Immature natural killer cell (primary cell): Measurements from ENCODE around the gene TSHR. TPM values are rescaled to one million over a fixed set of nuclear protein-coding genes. Genes with fewer than 3 reads are reported as not detected.
"Not testable (repeated sequence)": the region's sequence is repeated elsewhere in the genome, so short reads cannot be mapped to it uniquely, and the experiment has no call there.

ENCODE experiments used
- DNase-seq, 3 donors: peaks; one replicate each; pipeline ENCODE4 v3.0.0; 2022; ENCODE audit warnings: mixed read lengths in 1 of 3
- H3K27ac Mint-ChIP-seq, 6 donors: one replicate each; pipeline ENCODE4 v1.8.0; 2020; ENCODE audit warnings: mixed read lengths in 6 of 6, mild to moderate bottlenecking in 5 of 6, inconsistent platforms in 4 of 6, moderate library complexity in 3 of 6
- H3K27me3 Mint-ChIP-seq, 3 donors: one replicate each; pipeline ENCODE4 v1.8.0; 2020 to 2021; ENCODE audit warnings: low read depth in 3 of 3, mild to moderate bottlenecking in 3 of 3, mixed read lengths in 3 of 3, moderate library complexity in 3 of 3, inconsistent platforms in 1 of 3
- H3K36me3 Mint-ChIP-seq, 3 donors: one replicate each; pipeline ENCODE4 v1.8.0; 2020; ENCODE audit warnings: mixed read lengths in 3 of 3, inconsistent platforms in 2 of 3, mild to moderate bottlenecking in 2 of 3
- H3K4me1 Mint-ChIP-seq, 2 donors: one replicate each; pipeline ENCODE4 v1.8.0; 2020; ENCODE audit warnings: inconsistent platforms in 2 of 2, mild to moderate bottlenecking in 2 of 2, mixed read lengths in 2 of 2, moderate library complexity in 1 of 2
- H3K4me3 Mint-ChIP-seq, 5 donors: one replicate each; pipeline ENCODE4 v1.8.0; 2020; ENCODE audit warnings: mild to moderate bottlenecking in 5 of 5, mixed read lengths in 5 of 5, inconsistent platforms in 3 of 5, moderate library complexity in 3 of 5
- H3K9me3 Mint-ChIP-seq, 6 donors: one replicate each; pipeline ENCODE4 v1.8.0; 2020; ENCODE audit warnings: mild to moderate bottlenecking in 6 of 6, mixed read lengths in 6 of 6, inconsistent platforms in 4 of 6, moderate library complexity in 3 of 6
- polyA plus RNA-seq, 3 donors: library from polyadenylated mRNA; unstranded; fragments of 300-500 nt; fragmentation: Illumina TruSeq; gene quantifications; one replicate each; pipeline ENCODE4 v1.2.3, GENCODE V29; 2021

TSHR gene
- polyA plus RNA-seq, 3 donors from 2014 or later, result not detected

DNA sequence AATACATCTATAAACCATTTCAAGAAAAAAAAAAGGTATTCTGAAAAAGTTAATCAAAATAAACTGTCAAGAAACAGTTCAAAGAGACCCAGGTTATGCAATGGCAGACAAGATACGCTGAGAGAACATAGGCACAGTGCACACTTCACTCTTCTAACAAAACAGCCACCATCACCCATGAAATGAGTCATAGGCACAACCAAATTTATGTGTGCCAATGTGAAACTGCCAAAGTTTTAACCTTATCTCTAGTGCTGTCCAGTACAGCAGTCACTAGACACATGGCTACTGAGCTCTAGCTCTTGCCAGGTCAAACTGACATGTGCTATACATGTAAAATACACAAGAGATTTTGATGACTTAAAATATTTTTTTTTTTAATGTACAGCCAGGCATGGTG, 15.3 kb upstream of the TSHR start:
- peaks cover 0 to 2% (median 0%) of the 10 kb centered on the region in 3 donors for H3K27me3 Mint-ChIP-seq
- H3K27ac Mint-ChIP-seq, result peak overlapping the region in 2 of 6 donors; percentile 49 to 61
- H3K4me3 Mint-ChIP-seq, result peak overlapping the region in 3 of 5 donors; percentile 30 to 85 (median 45)
- H3K9me3 Mint-ChIP-seq, result no peaks in the 10 kb centered on the region
- peaks cover 0 to 6% (median 0%) of the 10 kb centered on the region in 3 donors for H3K36me3 Mint-ChIP-seq
- DNase-seq, result no peak
- peaks cover 18 to 26% of the 10 kb centered on the region in 2 donors for H3K4me1 Mint-ChIP-seq

DNA sequence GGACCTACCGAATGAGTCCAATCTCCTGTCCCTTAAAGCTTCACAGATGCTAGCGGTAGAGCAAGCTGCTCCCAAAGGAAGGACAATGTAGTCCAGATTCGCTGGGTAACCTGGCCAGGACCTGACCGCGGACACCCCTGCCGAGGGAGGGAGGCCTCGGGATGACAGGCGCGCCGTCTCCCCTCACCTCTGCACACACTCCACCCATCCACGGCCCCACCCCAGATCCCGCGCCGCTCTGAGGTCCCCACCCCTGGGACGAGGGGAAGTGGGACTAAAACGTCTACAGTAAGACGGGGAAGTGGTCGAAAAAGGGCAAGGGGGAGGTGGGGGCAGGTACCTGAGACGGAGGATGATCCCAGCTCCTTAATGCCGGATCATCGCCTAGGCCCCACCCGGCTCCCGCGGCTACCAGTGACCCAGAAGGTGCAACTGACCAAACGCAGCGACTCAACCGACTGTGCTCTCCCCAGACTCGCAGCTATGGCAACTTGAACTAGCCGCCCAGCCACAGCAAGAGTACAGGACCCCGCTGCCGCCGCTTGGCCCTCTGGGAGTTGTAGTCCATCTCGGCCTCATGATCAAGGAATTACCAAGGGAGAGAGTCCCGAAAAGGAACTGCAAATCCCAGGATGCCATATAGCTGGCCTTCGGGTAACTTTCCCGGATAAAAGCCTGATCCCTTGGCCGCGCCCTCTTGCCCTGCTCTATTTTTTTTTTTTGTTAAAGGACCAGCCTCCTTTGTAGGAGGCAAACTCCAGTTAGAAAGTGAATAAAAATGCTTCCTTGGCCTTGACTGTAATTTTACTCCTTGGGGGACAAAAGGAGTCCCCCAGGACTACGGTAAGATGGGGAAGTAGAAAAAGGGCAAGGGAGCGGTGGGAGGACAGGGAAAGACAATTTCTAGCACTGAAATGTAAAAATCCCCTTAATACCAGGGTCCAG, 13.9 kb upstream of the TSHR start, which contains the start of gene CEP128:
TSS of gene CEP128 (minus strand) at position 498 of the 945 bp plus-strand sequence.
- no peaks in the 10 kb centered on the region for H3K9me3 Mint-ChIP-seq
- H3K4me3 Mint-ChIP-seq, result peak within 1 kb of the TSS; percentile 85 to 92 (median 87)
- peaks cover 18 to 26% of the 10 kb centered on the region in 2 donors for H3K4me1 Mint-ChIP-seq
- no peaks in the 10 kb centered on the region for H3K36me3 Mint-ChIP-seq
- peak within 1 kb of the TSS; percentile 72 to 93 (median 82) for H3K27ac Mint-ChIP-seq
- peak; percentile 64 to 82 (median 76) for DNase-seq
- no peaks in the 10 kb centered on the region for H3K27me3 Mint-ChIP-seq

DNA sequence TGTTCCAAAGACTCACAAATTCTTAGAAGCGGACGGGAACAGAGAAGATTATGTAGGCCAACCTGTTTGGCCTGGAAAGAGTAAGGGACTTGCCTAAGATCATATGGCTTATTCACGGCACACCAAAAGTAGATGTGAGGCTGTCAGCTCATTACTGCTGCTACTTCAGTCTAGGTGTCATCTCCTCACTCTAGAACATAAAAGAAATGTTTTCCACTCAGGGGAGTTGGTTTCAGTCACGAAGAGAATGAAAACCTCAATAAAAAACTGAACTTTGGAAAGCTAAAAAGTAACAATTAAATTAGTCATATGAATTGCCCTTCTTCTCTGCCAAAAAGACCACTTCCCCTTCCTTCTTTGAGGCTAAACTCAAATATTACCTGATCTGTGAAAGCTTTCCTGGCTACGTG, 13.2 kb upstream of the TSHR start:
- Mint-ChIP-seq H3K9me3 (no peaks in the 10 kb centered on the region), H3K4me1 (peaks cover 18 to 26% of the 10 kb centered on the region in 2 donors), H3K27me3 (peaks cover 0 to 4% (median 0%) of the 10 kb centered on the region in 3 donors), H3K36me3 (no peaks in the 10 kb centered on the region), H3K27ac (peak overlapping the region; percentile 48 to 93 (median 80)), H3K4me3 (peak overlapping the region; percentile 85 to 92 (median 87))
- no peak for DNase-seq

DNA sequence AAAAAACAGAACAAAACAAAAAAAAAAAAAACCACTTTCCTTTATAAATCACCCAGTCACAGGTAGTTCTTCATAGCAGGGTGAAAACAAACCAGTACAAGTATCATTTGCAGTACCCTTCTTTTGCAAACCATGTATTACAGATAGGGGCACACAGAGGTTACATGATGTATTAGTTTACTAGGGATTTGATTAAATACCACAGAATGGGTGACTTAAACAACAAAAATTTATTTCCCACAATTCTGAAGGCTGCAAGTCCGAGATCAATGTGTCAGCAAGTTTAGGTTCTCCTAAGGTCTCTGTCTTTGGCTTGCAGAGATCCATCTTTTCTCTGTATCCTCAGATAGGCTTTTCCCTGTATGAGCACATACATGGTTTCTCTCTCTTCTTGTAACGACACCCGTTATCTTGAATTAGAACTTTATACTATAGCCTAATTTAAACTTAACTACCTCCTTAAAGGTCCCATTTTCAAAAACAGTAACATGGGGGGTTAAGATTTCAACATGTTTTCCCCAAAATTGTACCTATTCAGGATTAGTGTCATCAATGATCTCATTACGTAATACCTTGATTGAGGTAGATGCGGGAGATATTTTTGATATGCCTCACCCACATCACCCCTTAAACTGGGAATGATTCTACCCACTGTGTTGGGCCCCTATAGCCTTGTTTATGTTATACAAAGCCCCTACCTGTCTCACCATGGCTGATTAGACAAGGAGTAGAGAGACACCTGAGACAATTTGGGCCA, 10.4 kb upstream of the TSHR start:
- Mint-ChIP-seq H3K4me1 (peaks cover 18 to 26% of the 10 kb centered on the region in 2 donors), H3K9me3 (no peaks in the 10 kb centered on the region), H3K27ac (no peak overlapping the region), H3K27me3 (peaks cover 0 to 7% (median 0%) of the 10 kb centered on the region in 3 donors), H3K4me3 (no peak overlapping the region), H3K36me3 (no peaks in the 10 kb centered on the region)
- DNase-seq, result no peak

DNA sequence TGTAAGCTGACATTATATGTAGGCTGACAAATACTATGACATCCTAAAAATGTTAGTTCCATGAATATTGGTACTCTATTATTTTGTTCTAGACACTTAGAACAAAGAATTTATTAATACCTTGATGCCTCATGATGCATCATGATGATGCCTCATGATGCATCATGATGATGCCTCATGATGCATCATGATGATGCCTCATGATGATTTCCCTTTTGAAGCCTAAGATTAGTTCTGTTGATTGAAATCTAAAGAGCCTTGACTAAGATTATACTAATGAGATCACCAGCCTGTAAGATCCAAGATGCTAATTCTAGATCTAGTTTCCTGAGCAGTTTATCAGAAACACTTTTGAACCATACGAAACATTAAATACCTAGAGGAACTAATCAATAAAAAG, 9.2 kb upstream of the TSHR start:
- Mint-ChIP-seq H3K27ac (no peak overlapping the region), H3K4me3 (no peak overlapping the region), H3K36me3 (no peaks in the 10 kb centered on the region), H3K9me3 (no peaks in the 10 kb centered on the region), H3K27me3 (peaks cover 0 to 10% (median 0%) of the 10 kb centered on the region in 3 donors), H3K4me1 (peaks cover 14 to 19% of the 10 kb centered on the region in 2 donors)
- no peak for DNase-seq

DNA sequence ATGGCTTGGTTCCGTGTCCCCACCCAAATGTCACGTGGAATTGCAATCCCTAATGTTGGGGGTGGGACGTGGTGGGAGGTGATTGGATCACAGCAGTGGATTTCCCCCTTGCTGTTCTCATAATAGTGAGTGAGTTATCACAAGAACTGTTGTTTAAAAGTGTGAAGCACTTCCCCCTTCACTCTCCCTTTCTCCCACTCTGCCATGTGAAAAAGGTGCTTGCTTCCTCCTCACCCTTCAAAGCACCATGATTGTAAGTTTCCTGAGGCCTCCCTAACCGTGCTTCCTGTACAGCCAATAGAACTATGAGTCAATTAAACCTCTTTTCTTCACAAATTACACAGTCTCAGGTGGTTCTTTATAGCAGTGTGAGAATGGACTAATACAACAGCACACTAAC, 8.6 kb upstream of the TSHR start:
- Mint-ChIP-seq H3K4me1 (peaks cover 9 to 13% of the 10 kb centered on the region in 2 donors), H3K36me3 (no peaks in the 10 kb centered on the region), H3K4me3 (no peak overlapping the region), H3K9me3 (no peaks in the 10 kb centered on the region), H3K27me3 (peaks cover 0 to 10% (median 0%) of the 10 kb centered on the region in 3 donors), H3K27ac (no peak overlapping the region)
- DNase-seq, result no peak

DNA sequence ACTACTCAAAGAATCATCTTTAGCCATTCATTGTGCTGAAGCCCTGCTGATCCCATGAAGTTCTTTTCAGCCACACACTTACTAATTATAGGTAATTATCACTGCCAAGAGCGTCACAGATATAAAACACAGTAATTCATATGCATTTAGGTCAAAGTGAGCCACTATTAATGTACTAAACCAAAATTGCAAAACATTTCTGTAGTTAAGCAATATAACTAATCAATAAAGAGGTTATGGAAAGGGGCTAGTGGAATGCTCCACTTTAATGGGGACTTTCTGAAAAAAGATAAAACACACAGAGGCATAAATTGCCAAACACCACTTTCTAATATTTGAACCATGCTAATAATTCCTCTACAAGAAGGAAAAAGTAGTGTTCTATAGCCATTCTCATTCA, 7.1 kb upstream of the TSHR start:
- Mint-ChIP-seq H3K9me3 (no peaks in the 10 kb centered on the region), H3K36me3 (no peaks in the 10 kb centered on the region), H3K27me3 (peaks cover 0 to 12% (median 0%) of the 10 kb centered on the region in 3 donors), H3K4me3 (no peak overlapping the region), H3K4me1 (no peaks in the 10 kb centered on the region), H3K27ac (no peak overlapping the region)
- no peak for DNase-seq

DNA sequence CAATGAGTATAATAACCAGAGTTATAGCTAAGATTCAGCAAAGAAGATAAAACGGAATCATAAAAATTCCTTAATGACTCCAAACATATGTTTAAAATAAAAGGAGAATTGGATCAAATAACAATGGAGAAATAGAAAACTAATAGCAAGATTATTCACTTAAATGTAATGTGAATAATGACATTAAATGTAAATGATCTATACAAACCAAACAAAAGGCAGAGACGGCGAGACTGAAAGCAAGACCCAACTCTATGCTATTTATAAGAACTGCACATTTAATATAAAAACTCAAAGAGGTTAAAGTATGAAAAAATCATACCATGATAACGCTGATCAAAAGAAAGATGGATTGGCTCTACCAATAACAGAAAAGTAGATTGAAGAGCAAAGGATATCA, 3.9 kb upstream of the TSHR start:
- no peaks in the 10 kb centered on the region for H3K36me3 Mint-ChIP-seq
- H3K9me3 Mint-ChIP-seq, result no peaks in the 10 kb centered on the region
- peaks cover 0 to 13% (median 2%) of the 10 kb centered on the region in 3 donors for H3K27me3 Mint-ChIP-seq
- no peak overlapping the region for H3K4me3 Mint-ChIP-seq
- H3K27ac Mint-ChIP-seq, result no peak overlapping the region
- DNase-seq, result no peak
- H3K4me1 Mint-ChIP-seq, result peaks cover 5 to 7% of the 10 kb centered on the region in 2 donors

DNA sequence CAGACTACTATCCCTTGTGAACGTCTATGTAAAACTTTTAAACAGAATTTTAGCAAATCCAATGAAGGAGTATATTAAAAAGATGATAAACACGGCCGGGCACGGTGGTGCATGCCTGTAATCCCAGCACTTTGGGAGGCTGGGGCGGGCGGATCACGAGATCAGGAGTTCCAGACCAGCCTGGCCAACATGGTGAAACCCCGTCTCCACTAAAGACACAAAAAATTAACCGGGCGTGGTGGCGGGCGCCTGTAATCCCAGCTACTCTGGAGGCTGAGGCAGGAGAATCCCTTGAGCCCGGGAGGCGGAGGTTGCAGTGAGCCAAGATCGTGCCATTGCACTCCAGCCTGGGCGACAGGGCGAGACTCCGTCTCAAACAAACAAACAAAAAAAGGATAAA, 2.2 kb upstream of the TSHR start:
- H3K36me3 Mint-ChIP-seq, H3K9me3 Mint-ChIP-seq, DNase-seq, H3K27ac Mint-ChIP-seq, H3K4me1 Mint-ChIP-seq, H3K4me3 Mint-ChIP-seq, H3K27me3 Mint-ChIP-seq: not testable (repeated sequence)

DNA sequence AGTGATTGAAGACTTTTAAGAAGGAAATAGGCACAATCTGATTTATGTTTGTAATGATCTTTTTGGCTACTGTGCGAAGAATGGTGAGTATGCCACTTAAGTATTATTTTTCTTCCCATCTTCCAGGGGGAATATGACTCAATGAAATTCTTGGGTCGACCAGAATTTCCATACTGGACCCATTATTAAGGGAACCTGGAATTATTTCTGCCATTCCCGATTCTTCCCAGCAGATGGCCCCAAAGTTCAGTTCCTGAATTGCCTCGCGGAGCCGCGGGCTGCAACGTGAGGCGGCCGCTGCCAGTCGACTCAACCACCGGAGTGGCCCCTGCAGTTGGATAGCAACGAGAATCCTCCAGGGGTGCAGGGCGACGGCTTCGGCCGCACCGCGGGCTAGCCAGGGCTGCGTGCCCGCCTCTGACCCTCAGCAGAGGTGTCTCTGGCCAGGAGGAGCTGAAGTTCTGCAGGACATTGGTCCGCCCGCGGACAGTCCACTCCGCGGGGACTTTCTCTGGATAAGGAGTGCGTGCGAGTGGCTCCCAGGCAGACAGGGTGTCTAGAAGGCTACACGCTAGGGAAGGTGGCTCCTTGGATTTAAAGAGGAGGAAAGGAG, 628 bp upstream of the TSHR start:
- Mint-ChIP-seq H3K4me1 (peaks cover 24 to 25% of the 10 kb centered on the region in 2 donors), H3K36me3 (peaks cover 0 to 3% (median 0%) of the 10 kb centered on the region in 3 donors), H3K27ac (peak overlapping the region in 1 of 6 donors; percentile 51), H3K9me3 (no peaks in the 10 kb centered on the region), H3K4me3 (peak overlapping the region; percentile 65 to 85 (median 79)), H3K27me3 (peaks cover 2 to 10% (median 4%) of the 10 kb centered on the region in 3 donors)
- DNase-seq, result peak; percentile 68 to 76 (median 72)

DNA sequence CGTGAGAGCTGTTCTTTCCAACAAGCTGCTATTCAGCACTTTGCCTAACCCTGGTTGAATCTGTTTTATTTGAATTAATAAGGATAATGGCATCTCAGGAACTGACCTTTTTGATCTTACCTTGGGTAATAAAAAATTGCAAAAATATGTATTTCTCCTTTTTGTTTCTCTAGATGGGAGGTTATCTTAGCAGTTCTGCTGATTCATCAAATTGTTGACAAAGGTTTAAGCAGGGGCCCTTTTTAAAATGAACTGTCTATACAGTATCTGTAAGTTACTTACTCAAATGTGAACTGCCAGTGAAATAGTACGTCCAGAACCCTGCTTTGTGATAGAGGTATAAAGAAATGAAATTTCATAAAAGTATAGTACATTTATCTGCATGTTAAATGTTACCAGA, 681 bp downstream of the TSHR start:
- peak overlapping the region in 3 of 5 donors; percentile 2 to 48 (median 39) for H3K4me3 Mint-ChIP-seq
- peaks cover 30 to 32% of the 10 kb centered on the region in 2 donors for H3K4me1 Mint-ChIP-seq
- DNase-seq, result no peak
- no peaks in the 10 kb centered on the region for H3K9me3 Mint-ChIP-seq
- H3K27ac Mint-ChIP-seq, result no peak overlapping the region
- peaks cover 2 to 6% (median 4%) of the 10 kb centered on the region in 3 donors for H3K27me3 Mint-ChIP-seq
- H3K36me3 Mint-ChIP-seq, result peaks cover 0 to 3% (median 0%) of the 10 kb centered on the region in 3 donors

DNA sequence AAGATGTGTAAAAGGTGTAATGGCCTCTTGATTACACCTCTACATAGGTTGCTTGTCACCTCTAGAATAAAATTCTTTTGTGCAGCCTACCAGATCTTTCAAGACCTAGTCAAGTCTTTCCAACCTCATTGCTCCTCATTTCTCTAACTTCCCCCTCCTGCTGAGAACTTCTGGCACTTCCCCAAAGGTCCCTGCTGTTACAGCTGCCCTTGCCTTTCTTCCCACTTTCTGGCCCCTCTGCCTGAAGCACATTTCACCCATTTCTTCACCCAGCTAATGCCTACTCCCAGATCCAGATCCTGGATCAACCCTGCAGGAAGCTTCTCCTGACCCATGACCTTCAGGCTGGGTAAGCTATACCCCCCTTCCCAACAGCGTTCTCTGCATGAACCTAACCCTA, 1.5 kb downstream of the TSHR start:
- Mint-ChIP-seq H3K27me3 (peaks cover 2 to 6% (median 4%) of the 10 kb centered on the region in 3 donors), H3K9me3 (no peaks in the 10 kb centered on the region), H3K36me3 (peaks cover 0 to 3% (median 0%) of the 10 kb centered on the region in 3 donors), H3K4me1 (peaks cover 30 to 32% of the 10 kb centered on the region in 2 donors), H3K27ac (no peak overlapping the region), H3K4me3 (no peak overlapping the region)
- no peak for DNase-seq

DNA sequence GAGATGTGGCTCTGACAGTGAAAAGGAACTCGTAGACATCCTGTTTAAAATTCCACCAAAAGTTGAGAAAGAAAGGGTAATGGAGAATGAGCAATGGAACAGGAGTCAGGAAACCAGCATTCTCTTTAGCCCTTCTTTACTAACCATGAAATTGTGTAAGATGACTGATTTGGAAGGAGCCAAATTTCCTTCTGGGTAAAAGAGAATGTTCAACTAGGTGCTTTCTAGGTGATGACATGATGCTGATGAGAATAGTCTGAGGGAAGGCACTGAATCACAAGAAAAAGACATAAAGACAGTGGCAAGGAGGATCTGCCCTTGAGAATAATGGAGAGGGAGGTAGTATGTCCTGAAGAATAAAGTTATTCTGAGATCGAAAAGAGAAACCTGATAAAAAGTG, 2.2 kb downstream of the TSHR start:
- peaks cover 0 to 3% (median 0%) of the 10 kb centered on the region in 3 donors for H3K36me3 Mint-ChIP-seq
- no peaks in the 10 kb centered on the region for H3K9me3 Mint-ChIP-seq
- peak overlapping the region in 1 of 6 donors; percentile 22 for H3K27ac Mint-ChIP-seq
- H3K4me3 Mint-ChIP-seq, result no peak overlapping the region
- peaks cover 30 to 32% of the 10 kb centered on the region in 2 donors for H3K4me1 Mint-ChIP-seq
- peaks cover 2 to 5% (median 4%) of the 10 kb centered on the region in 3 donors for H3K27me3 Mint-ChIP-seq
- no peak for DNase-seq
